OCI-LY3 (cell line): ENCODE results near the gene WDR93.

Experiments
- H2AFZ ChIP-seq: fragments of 200-600, 300-600 bp; shearing (Covaris generic); 2 replicates; pipeline ENCODE4 v1.6.0; 2014; ENCODE audit warnings: antibody characterized with exemption, low read depth, low read length
- H3K27ac ChIP-seq: fragments of 200-600, 300-600 bp; sonication (generic); 2 replicates; pipeline ENCODE4 v1.5.1; 2014; ENCODE audit warnings: mild to moderate bottlenecking, low read length, moderate library complexity, mixed read lengths
- H3K27me3 ChIP-seq: fragments of 200-600, 300-600 bp; sonication (generic); 2 replicates; pipeline ENCODE4 v1.6.1; 2014; ENCODE audit warnings: low read depth, low read length, mixed read lengths
- H3K36me3 ChIP-seq: fragments of 200-600, 300-600 bp; sonication (generic); replicated peaks from 2 replicates; pipeline ENCODE3; 2014; ENCODE audit warnings: low read depth, low read length, mixed read lengths
- H3K4me1 ChIP-seq: fragments of 300-600, 200-600 bp; sonication (generic); 2 replicates; pipeline ENCODE4 v1.6.1; 2014; ENCODE audit warnings: low read length, mixed read lengths
- H3K4me2 ChIP-seq: fragments of 200-600, 300-600 bp; sonication (generic); 2 replicates; pipeline ENCODE4 v1.6.1; 2014; ENCODE audit warnings: low read length, mixed read lengths
- H3K4me3 ChIP-seq: fragments of 300-600, 200-600 bp; sonication (generic); 2 replicates; pipeline ENCODE4 v1.5.1; 2014; ENCODE audit warnings: antibody characterized with exemption, mild to moderate bottlenecking, low read length, moderate library complexity
- H3K79me2 ChIP-seq: fragments of 300-600, 200-600 bp; shearing (Covaris generic); 2 replicates; pipeline ENCODE4 v1.6.1; 2014; ENCODE audit warnings: mild to moderate bottlenecking, low read length, mixed read lengths
- H3K9ac ChIP-seq: fragments of 300-600, 200-600 bp; shearing (Covaris generic); 2 replicates; pipeline ENCODE4 v1.6.0; 2014; ENCODE audit warnings: mild to moderate bottlenecking, low read length, moderate library complexity
- H3K9me3 ChIP-seq: fragments of 200-600, 300-600 bp; shearing (Covaris generic); 2 replicates; pipeline ENCODE4 v1.6.1; 2014; ENCODE audit warnings: low read length, mixed read lengths; ENCODE audit not compliant: insufficient read depth
- H4K20me1 ChIP-seq: fragments of 200-600, 300-600 bp; sonication (generic); 2 replicates; pipeline ENCODE4 v1.6.1; 2016; ENCODE audit warnings: low read length, mixed read lengths; ENCODE audit not compliant: insufficient read depth
- EZH2phosphoT487 ChIP-seq: fragments of 200-600 bp; shearing (Covaris generic); IDR thresholded peaks from 2 replicates; pipeline ENCODE4 v1.6.1; 2018; ENCODE audit warnings: antibody characterized with exemption, mixed run types, low read depth
- TF ChIP-seq, protein P1 (sequence below): fragments of 200-600, 300-600 bp; sonication (generic); IDR thresholded peaks from 2 replicates; pipeline ENCODE4 v1.5.1; 2014; ENCODE audit warnings: antibody characterized with exemption, low read length, low read depth

Gene WDR93

DNA sequence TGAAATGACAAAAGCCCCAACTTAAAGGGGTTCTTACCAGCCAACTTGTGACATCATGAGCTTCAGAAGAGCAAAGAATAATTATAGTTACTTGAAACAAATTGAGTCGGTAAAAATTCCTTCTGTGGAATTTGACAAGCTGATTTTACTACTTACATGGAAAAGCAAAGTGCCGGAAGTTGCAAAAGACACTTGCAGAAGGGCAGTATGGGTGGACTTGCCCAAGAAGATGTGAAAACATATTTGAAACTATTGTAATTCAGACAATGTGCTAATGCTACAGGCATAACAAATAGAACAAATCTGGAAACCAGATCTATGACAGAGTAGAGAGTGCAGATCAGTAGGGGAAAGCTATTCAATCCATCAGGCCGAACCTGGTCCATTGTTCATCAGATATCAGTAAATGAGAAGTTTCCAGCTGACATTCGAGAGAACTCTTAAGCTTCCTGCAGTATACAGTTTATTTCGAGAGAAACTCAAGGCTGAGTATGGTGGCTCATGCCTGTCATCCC, 32.9 kb upstream of the WDR93 start:
- Histone ChIP-seq H3K4me1 (peaks cover 13% of the 10 kb centered on the region), H3K79me2 (no peaks in the 10 kb centered on the region), H3K9ac (no peak overlapping the region), H2AFZ (no peak overlapping the region), H3K36me3 (no peaks in the 10 kb centered on the region), H4K20me1 (no peaks in the 10 kb centered on the region), H3K27me3 (peaks cover 11% of the 10 kb centered on the region), H3K4me3 (no peak overlapping the region), H3K9me3 (no peaks in the 10 kb centered on the region), H3K4me2 (no peak overlapping the region), H3K27ac (no peak overlapping the region)
- TF ChIP-seq EZH2phosphoT487, result no peak
- TF ChIP-seq, protein P1, sequence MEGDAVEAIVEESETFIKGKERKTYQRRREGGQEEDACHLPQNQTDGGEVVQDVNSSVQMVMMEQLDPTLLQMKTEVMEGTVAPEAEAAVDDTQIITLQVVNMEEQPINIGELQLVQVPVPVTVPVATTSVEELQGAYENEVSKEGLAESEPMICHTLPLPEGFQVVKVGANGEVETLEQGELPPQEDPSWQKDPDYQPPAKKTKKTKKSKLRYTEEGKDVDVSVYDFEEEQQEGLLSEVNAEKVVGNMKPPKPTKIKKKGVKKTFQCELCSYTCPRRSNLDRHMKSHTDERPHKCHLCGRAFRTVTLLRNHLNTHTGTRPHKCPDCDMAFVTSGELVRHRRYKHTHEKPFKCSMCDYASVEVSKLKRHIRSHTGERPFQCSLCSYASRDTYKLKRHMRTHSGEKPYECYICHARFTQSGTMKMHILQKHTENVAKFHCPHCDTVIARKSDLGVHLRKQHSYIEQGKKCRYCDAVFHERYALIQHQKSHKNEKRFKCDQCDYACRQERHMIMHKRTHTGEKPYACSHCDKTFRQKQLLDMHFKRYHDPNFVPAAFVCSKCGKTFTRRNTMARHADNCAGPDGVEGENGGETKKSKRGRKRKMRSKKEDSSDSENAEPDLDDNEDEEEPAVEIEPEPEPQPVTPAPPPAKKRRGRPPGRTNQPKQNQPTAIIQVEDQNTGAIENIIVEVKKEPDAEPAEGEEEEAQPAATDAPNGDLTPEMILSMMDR, result no peak

DNA sequence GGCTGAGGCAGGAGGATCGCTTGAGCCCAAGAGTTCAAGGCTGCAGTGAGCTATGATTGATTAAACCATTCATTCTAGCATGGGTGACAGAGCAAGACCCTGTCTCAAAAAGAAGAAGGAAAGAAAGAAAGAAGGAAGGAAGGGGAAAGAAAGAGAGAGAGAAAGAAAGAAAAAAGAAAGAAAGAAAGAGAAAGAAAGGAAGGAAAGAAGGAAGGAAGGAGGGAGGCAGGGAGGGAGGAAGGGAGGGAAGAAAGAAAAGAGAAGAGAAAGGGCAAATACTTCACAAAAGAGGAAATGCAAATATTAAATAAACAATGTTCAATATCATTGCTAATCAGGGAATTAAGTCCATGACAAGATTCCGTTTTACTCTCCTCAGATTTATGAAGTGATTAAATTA, 31.3 kb upstream of the WDR93 start:
- Histone ChIP-seq H3K4me3 (no peak overlapping the region), H3K27me3 (peaks cover 12% of the 10 kb centered on the region), H3K9me3 (no peaks in the 10 kb centered on the region), H3K36me3 (no peaks in the 10 kb centered on the region), H2AFZ (no peak overlapping the region), H3K27ac (no peak overlapping the region), H3K4me1 (peaks cover 11% of the 10 kb centered on the region), H4K20me1 (no peaks in the 10 kb centered on the region), H3K9ac (no peak overlapping the region), H3K79me2 (no peaks in the 10 kb centered on the region), H3K4me2 (no peak overlapping the region)
- TF ChIP-seq, protein P1, result no peak
- TF ChIP-seq EZH2phosphoT487, result no peak

DNA sequence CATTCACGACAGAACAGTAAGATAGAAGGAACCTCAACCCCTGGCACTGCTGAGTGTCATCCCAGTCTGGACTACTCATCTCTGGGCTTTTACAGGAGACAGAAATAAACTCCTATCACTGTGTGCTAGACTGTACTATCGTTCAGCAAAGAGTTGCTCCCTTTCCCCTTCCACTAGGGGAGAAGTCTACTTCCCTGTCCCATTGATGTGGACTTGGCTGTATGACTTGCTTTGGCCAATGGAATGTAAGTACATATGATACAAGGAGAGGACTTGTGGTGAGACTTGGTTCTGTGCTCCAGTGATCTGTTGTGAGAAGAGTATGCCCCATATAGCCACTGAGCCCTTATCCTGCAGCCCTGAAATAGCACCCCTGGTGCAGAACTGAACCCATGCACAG, 30.1 kb upstream of the WDR93 start:
- Histone ChIP-seq H3K27me3 (peaks cover 20% of the 10 kb centered on the region), H3K27ac (no peak overlapping the region), H3K9me3 (no peaks in the 10 kb centered on the region), H3K36me3 (no peaks in the 10 kb centered on the region), H3K4me3 (no peak overlapping the region), H4K20me1 (no peaks in the 10 kb centered on the region), H3K9ac (no peak overlapping the region), H3K79me2 (no peaks in the 10 kb centered on the region), H3K4me2 (no peak overlapping the region), H3K4me1 (peaks cover 15% of the 10 kb centered on the region), H2AFZ (no peak overlapping the region)
- no peak for TF ChIP-seq EZH2phosphoT487
- TF ChIP-seq, protein P1, result no peak

DNA sequence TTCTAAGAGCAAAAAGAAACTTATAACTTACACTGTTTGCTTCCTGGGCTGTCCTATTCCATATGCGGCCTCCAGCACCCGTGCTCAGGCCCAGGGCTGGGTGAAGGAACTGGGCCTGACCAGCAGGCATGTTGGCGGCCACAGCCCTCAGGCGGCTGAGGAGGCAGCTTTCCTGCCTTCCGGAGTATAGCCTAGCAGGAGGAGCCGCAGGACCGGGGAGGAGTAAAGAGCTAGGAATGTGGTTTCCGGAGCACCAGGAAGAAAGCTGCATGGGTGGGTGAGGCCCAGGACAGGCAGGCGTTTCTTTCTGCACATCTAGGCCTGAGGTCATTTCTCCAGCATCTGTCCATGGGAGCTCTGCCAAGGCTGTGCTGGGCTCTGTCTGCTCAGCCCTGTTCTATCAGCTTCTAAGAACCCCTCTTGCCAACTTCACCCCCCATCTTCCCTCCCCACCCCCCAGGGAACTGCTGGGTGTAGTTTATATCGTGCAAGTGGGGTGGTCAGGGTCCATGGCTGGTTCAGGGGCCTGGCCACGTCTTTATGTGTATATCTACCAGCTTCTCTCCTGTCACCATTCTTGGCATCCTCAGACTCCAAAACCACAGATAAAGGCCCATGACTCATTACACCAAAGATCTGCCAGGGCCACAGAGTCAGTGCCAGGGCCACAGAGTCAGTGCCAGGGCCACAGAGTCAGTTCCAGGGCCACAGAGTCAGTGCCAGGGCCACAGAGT, 27.6 kb upstream of the WDR93 start:
- Histone ChIP-seq H3K36me3 (no peaks in the 10 kb centered on the region), H3K9ac (no peak overlapping the region), H3K27me3 (peaks cover 20% of the 10 kb centered on the region), H4K20me1 (no peaks in the 10 kb centered on the region), H3K4me3 (no peak overlapping the region), H3K4me2 (no peak overlapping the region), H3K9me3 (no peaks in the 10 kb centered on the region), H3K4me1 (peaks cover 16% of the 10 kb centered on the region), H3K79me2 (no peaks in the 10 kb centered on the region), H3K27ac (no peak overlapping the region), H2AFZ (no peak overlapping the region)
- TF ChIP-seq, protein P1, result no peak
- no peak for TF ChIP-seq EZH2phosphoT487
